ENCODE data around the gene PAK1IP1.

Gene PAK1IP1

GRCh38 chr6:10668126-10668917 lies 26.4 kb upstream of the PAK1IP1 start:
- no peaks in the 10 kb centered on the region for H4K20me1 ChIP-seq
- H3K27me3 ChIP-seq = no peaks in the 10 kb centered on the region
- peak in 3 of 11 experiments; percentile 21 to 59 (median 41); a peak in 2 of 22 replicates for TF ChIP-seq Cebpa-rat (IDR thresholded peaks at IDR 0.05)
- no peaks in the 10 kb centered on the region for H3K36me3 ChIP-seq
- H3K4me2 ChIP-seq = peak overlapping the region; percentile 37 to 80 (median 58)
- H3K9me3 ChIP-seq (replicated peaks in 1 of 11) = peaks cover 9 to 28% (median 14%) of the 10 kb centered on the region in 11 experiments; a peak in 17 of 22 replicates
- no peak overlapping the region for H3K4me3 ChIP-seq
- H3K4me1 ChIP-seq = peaks cover 6 to 11% (median 9%) of the 10 kb centered on the region in 10 experiments; a peak in 19 of 20 replicates
- H3K9ac ChIP-seq = no peak overlapping the region
- H3K27ac ChIP-seq = peak overlapping the region in 2 of 11 experiments; percentile 1 to 19; a peak in 2 of 22 replicates

- Histone ChIP-seq H3K4me1 (no peaks in the 10 kb centered on the region), H3K4me2 (no peak overlapping the region), H3K27ac (no peak overlapping the region), H3K36me3 (no peaks in the 10 kb centered on the region), H3K9me3 (replicated peaks in 1 of 11) (peaks cover 0 to under 1% (median 0%) of the 10 kb centered on the region in 11 experiments; a peak in 4 of 22 replicates), H3K27me3 (no peaks in the 10 kb centered on the region), H3K4me3 (no peak overlapping the region), H3K9ac (no peak overlapping the region), H4K20me1 (no peaks in the 10 kb centered on the region)
- no peak for TF ChIP-seq Cebpa-rat (IDR thresholded peaks at IDR 0.05)
Observed at GRCh38 chr6:10676403-10676802, 18.4 kb upstream of the PAK1IP1 start.

GRCh38 chr6:10678456-10678855 lies 16.3 kb upstream of the PAK1IP1 start:
- Histone ChIP-seq H3K4me3 (no peak overlapping the region), H3K4me1 (no peaks in the 10 kb centered on the region), H3K9me3 (replicated peaks in 1 of 11) (peaks cover 0 to 13% (median 8%) of the 10 kb centered on the region in 11 experiments; a peak in 18 of 22 replicates), H3K36me3 (peaks cover 0 to 4% (median 0%) of the 10 kb centered on the region in 11 experiments; a peak in 1 of 22 replicates), H3K27ac (no peak overlapping the region), H3K9ac (no peak overlapping the region), H3K27me3 (no peaks in the 10 kb centered on the region), H4K20me1 (no peaks in the 10 kb centered on the region), H3K4me2 (no peak overlapping the region)
- no peak for TF ChIP-seq Cebpa-rat (IDR thresholded peaks at IDR 0.05)

- H4K20me1 ChIP-seq = no peaks in the 10 kb centered on the region
- no peak overlapping the region for H3K9ac ChIP-seq
- H3K4me2 ChIP-seq = no peak overlapping the region
- peaks cover 0 to 4% (median 0%) of the 10 kb centered on the region in 11 experiments; a peak in 1 of 22 replicates for H3K36me3 ChIP-seq
- no peak overlapping the region for H3K27ac ChIP-seq
- H3K4me3 ChIP-seq = no peak overlapping the region
- peaks cover 0 to 15% (median 3%) of the 10 kb centered on the region in 10 experiments; a peak in 7 of 20 replicates for H3K4me1 ChIP-seq
- H3K27me3 ChIP-seq = no peaks in the 10 kb centered on the region
- TF ChIP-seq Cebpa-rat (IDR thresholded peaks at IDR 0.05) = no peak
- H3K9me3 ChIP-seq (replicated peaks in 1 of 11) = peaks cover 0 to 13% (median 8%) of the 10 kb centered on the region in 11 experiments; a peak in 18 of 22 replicates
Observed at GRCh38 chr6:10681795-10682194, 13.0 kb upstream of the PAK1IP1 start.

- Histone ChIP-seq H3K27ac (no peak overlapping the region), H4K20me1 (no peaks in the 10 kb centered on the region), H3K4me2 (no peak overlapping the region), H3K9me3 (replicated peaks in 1 of 11) (peaks cover 0 to 13% (median 8%) of the 10 kb centered on the region in 11 experiments; a peak in 18 of 22 replicates), H3K27me3 (no peaks in the 10 kb centered on the region), H3K4me1 (peaks cover 0 to 15% (median 3%) of the 10 kb centered on the region in 10 experiments; a peak in 7 of 20 replicates), H3K36me3 (peaks cover 0 to 4% (median 0%) of the 10 kb centered on the region in 11 experiments; a peak in 1 of 22 replicates), H3K9ac (no peak overlapping the region), H3K4me3 (no peak overlapping the region)
- no peak for TF ChIP-seq Cebpa-rat (IDR thresholded peaks at IDR 0.05)
Observed at GRCh38 chr6:10682355-10682988, 12.3 kb upstream of the PAK1IP1 start.

- no peak for TF ChIP-seq Cebpa-rat (IDR thresholded peaks at IDR 0.05)
- Histone ChIP-seq H3K4me3 (no peak overlapping the region), H3K4me2 (peak overlapping the region in 3 of 11 experiments; percentile 9 to 52 (median 46); a peak in 5 of 22 replicates), H3K9me3 (replicated peaks in 1 of 11) (peaks cover 0 to 13% (median 8%) of the 10 kb centered on the region in 11 experiments; a peak in 18 of 22 replicates), H3K9ac (no peak overlapping the region), H3K27me3 (no peaks in the 10 kb centered on the region), H3K27ac (no peak overlapping the region), H3K36me3 (peaks cover 0 to 4% (median 0%) of the 10 kb centered on the region in 11 experiments; a peak in 1 of 22 replicates), H4K20me1 (no peaks in the 10 kb centered on the region), H3K4me1 (peaks cover 0 to 15% (median 3%) of the 10 kb centered on the region in 10 experiments; a peak in 7 of 20 replicates)
Observed at GRCh38 chr6:10684618-10685017, 10.2 kb upstream of the PAK1IP1 start.

- no peaks in the 10 kb centered on the region for H4K20me1 ChIP-seq
- peaks cover 0 to 4% (median 0%) of the 10 kb centered on the region in 11 experiments; a peak in 1 of 22 replicates for H3K36me3 ChIP-seq
- H3K4me2 ChIP-seq = peak overlapping the region in 2 of 11 experiments; percentile 9 to 46; a peak in 2 of 22 replicates
- H3K4me1 ChIP-seq = peaks cover 0 to 15% (median 3%) of the 10 kb centered on the region in 10 experiments; a peak in 7 of 20 replicates
- H3K9ac ChIP-seq = no peak overlapping the region
- peaks cover 0 to 13% (median 8%) of the 10 kb centered on the region in 11 experiments; a peak in 18 of 22 replicates for H3K9me3 ChIP-seq (replicated peaks in 1 of 11)
- H3K27ac ChIP-seq = no peak overlapping the region
- no peak for TF ChIP-seq Cebpa-rat (IDR thresholded peaks at IDR 0.05)
- no peaks in the 10 kb centered on the region for H3K27me3 ChIP-seq
- no peak overlapping the region for H3K4me3 ChIP-seq
Observed at GRCh38 chr6:10685092-10685915, 9.5 kb upstream of the PAK1IP1 start.

GRCh38 chr6:10686901-10687300 lies 7.9 kb upstream of the PAK1IP1 start:
- no peak for TF ChIP-seq Cebpa-rat (IDR thresholded peaks at IDR 0.05)
- peaks cover 0 to 8% (median 4%) of the 10 kb centered on the region in 11 experiments; a peak in 18 of 22 replicates for H3K9me3 ChIP-seq (replicated peaks in 1 of 11)
- peaks cover 0 to 28% (median 4%) of the 10 kb centered on the region in 10 experiments; a peak in 8 of 20 replicates for H3K4me1 ChIP-seq
- H3K9ac ChIP-seq = no peak overlapping the region
- no peaks in the 10 kb centered on the region for H4K20me1 ChIP-seq
- H3K4me3 ChIP-seq = no peak overlapping the region
- no peak overlapping the region for H3K27ac ChIP-seq
- H3K4me2 ChIP-seq = no peak overlapping the region
- H3K36me3 ChIP-seq = 0 out of 22 replicates have a peak, but pooled peaks cover 0 to under 1% (median 0%) of the 10 kb centered on the region in 11 experiments
- H3K27me3 ChIP-seq = no peaks in the 10 kb centered on the region

Measured in BLaER1 treated with 17β-estradiol and CSF1 and Interleukin-3, amounts not matched to agents 10 nM and 100 nM (cell line).